Kidney (tissue), 14 donors: ENCODE results near the gene FBN3. TPM values are rescaled to one million over a fixed set of nuclear protein-coding genes. Genes with fewer than 3 reads are reported as not detected.

Experiments used
- DNase-seq, 5 donors: peaks; one replicate each; pipeline ENCODE4 v3.0.0-alpha.2; 2013 to 2020
- FAIRE-seq: peaks from 2 replicates; lab custom pipeline; 2012; peaks lifted over from hg19 to GRCh38; lab: Jason Lieb, UNC
- H3K27ac ChIP-seq, 2 donors: one replicate each; pipeline ENCODE4 v1.7.0; 2013; ENCODE audit warnings: low read depth in 2 of 2, low read length in 2 of 2, inconsistent platforms in 1 of 2
- H3K27me3 ChIP-seq: one replicate; pipeline ENCODE4 v1.7.1; 2013; ENCODE audit warnings: low read length, inconsistent platforms; ENCODE audit not compliant: control insufficient read depth, insufficient read depth
- H3K36me3 ChIP-seq, 3 donors: one replicate each; pipeline versions ENCODE4 v1.7.0 to v1.7.1; 2013; ENCODE audit warnings: low read length in 3 of 3, control low read depth in 1 of 3, inconsistent platforms in 1 of 3; ENCODE audit not compliant: insufficient read depth in 3 of 3, control insufficient read depth in 2 of 3
- H3K4me1 ChIP-seq, 3 donors: one replicate each; pipeline versions ENCODE4 v1.7.0 to v1.7.1; 2013; ENCODE audit warnings: low read length in 3 of 3, inconsistent platforms in 1 of 3, low read depth in 1 of 3; ENCODE audit not compliant: control insufficient read depth in 2 of 3, insufficient read depth in 2 of 3
- H3K4me3 ChIP-seq, 3 donors: one replicate each; pipeline versions ENCODE4 v1.7.0 to v1.8.1; 2013; ENCODE audit warnings: low read length in 3 of 3, control low read depth in 1 of 3, inconsistent platforms in 1 of 3
- H3K9ac ChIP-seq, 3 donors: one replicate each; pipeline versions ENCODE4 v1.7.0 to v1.7.1; 2013; ENCODE audit warnings: low read length in 3 of 3, control low read depth in 1 of 3, inconsistent platforms in 1 of 3
- H3K9me3 ChIP-seq, 3 donors: one replicate each; pipeline versions ENCODE4 v1.7.0 to v1.7.1; 2013; ENCODE audit warnings: low read length in 3 of 3, control low read depth in 1 of 3, inconsistent platforms in 1 of 3; ENCODE audit not compliant: control insufficient read depth in 2 of 3, insufficient read depth in 1 of 3
- CTCF ChIP-seq: IDR thresholded peaks from 3 replicates; pipeline ENCODE4 v1.5.1; 2012; ENCODE audit warnings: mild to moderate bottlenecking, moderate library complexity, borderline replicate concordance; ENCODE audit not compliant: insufficient read depth; ENCODE audit errors: extremely low read depth
- intact Hi-C: fragments of 100-400 bp; cut with DNase I; formaldehyde crosslinking; loops from one replicate; pipeline ENCODE4 v1.11.1; 2022
- polyA plus RNA-seq: library from polyadenylated mRNA; stranded (reverse); fragments of 350-450 nt; fragmentation: Illumina TruSeq; extraction: RNeasy Lipid Tissue Mini Kit (QIAGEN cat#74804); gene quantifications from one replicate; pipeline ENCODE4 v1.2.3, GENCODE V29; 2014; ENCODE audit warnings: low read depth, low replicate concordance; ENCODE audit not compliant: insufficient read depth
- total RNA-seq: library from RNA; stranded (reverse); fragmentation: NEBNext Ultra II Directional; extraction: Animal tissue kit (Norgen Biotek cat#: 25700); gene quantifications from one replicate; pipeline ENCODE4 v1.2.1, GENCODE V29; 2021
- donor health status: control.
- donor health status: control.
- donor health status: control.
- donor health status: control.
- donor health status: control.
- donor health status: DM: yes; HTN: yes; CAD: no.
- donor health status: Normal renal cell carcinoma (clear cell type).

Gene FBN3
- total and polyA plus RNA-seq, 2 donors from 2014 or later, result 0.44 to 0.56 TPM

- Histone ChIP-seq H3K4me1 (no peaks in the 10 kb centered on the region), H3K9ac (no peak overlapping the region), H3K27ac (no peak overlapping the region), H3K9me3 (no peaks in the 10 kb centered on the region), H3K4me3 (no peak overlapping the region), H3K36me3 (no peaks in the 10 kb centered on the region), H3K27me3 (no peaks in the 10 kb centered on the region)
- intact Hi-C loops, result no loop called here
- DNase-seq (no peak), FAIRE-seq (no peak)
- no peak for TF ChIP-seq CTCF
These were observed 7.5 kb downstream of the FBN3 start for GRCh38 chr19:8141726-8142512.

GRCh38 chr19:8138201-8138600 lies 11.2 kb downstream of the FBN3 start:
- no peaks in the 10 kb centered on the region for H3K36me3 ChIP-seq
- DNase-seq (no peak), FAIRE-seq (no peak)
- H3K9ac ChIP-seq, result no peak overlapping the region
- intact Hi-C loops, result no loop called here
- H3K27me3 ChIP-seq, result no peaks in the 10 kb centered on the region
- no peak overlapping the region for H3K27ac ChIP-seq
- no peaks in the 10 kb centered on the region for H3K4me1 ChIP-seq
- TF ChIP-seq CTCF, result no peak
- H3K4me3 ChIP-seq, result no peak overlapping the region
- H3K9me3 ChIP-seq, result no peaks in the 10 kb centered on the region

GRCh38 chr19:8137425-8137824 lies 12.0 kb downstream of the FBN3 start:
- TF ChIP-seq CTCF, result no peak
- no peak for FAIRE-seq
- H3K9ac ChIP-seq, result no peak overlapping the region
- no peaks in the 10 kb centered on the region for H3K27me3 ChIP-seq
- H3K4me1 ChIP-seq, result no peaks in the 10 kb centered on the region
- H3K9me3 ChIP-seq, result no peaks in the 10 kb centered on the region
- no peak for DNase-seq
- no peak overlapping the region for H3K4me3 ChIP-seq
- intact Hi-C loops, result no loop called here
- H3K27ac ChIP-seq, result no peak overlapping the region
- H3K36me3 ChIP-seq, result no peaks in the 10 kb centered on the region
